ENCODE results near the gene ECHDC3.

DNA sequence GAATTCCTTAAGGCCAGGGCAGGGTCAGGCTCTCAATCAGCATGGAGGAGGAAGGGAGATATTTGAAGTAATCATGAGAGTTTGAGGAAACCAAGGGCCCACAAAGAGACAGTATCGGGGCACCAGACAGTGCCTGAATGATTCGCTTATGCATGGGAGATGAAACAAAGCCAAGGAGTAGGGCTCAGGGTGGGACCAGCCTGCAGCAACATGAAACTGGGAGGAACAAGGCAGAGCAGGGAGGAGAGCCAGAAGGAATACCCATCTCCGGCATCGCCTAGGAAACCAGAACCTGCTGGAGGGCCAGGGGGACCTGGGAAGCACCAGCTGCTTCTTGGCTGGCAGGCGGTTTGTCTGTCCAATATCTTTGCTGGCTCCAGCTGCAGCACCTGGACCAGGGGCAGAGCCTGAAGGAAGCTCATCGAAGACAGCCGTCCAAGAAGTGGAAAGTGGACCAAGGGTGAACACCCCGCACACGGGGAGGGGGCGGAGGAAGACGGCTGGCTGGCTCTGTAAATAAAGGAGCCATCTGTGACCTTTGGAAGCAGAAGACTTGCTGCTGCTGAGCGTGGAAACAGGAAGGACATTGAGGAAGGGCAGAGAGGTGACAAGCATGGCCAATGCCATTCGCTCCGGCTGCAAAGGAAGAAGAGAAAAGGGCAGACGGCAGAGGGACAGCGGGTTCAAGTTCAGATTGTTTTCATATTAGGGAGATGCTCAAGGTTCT is 34.4 kb upstream of the ECHDC3 start:
- TF ChIP-seq POLR2AphosphoS5 (IDR thresholded peaks at IDR 0.05) = no peak
- TF ChIP-seq, protein P1, sequence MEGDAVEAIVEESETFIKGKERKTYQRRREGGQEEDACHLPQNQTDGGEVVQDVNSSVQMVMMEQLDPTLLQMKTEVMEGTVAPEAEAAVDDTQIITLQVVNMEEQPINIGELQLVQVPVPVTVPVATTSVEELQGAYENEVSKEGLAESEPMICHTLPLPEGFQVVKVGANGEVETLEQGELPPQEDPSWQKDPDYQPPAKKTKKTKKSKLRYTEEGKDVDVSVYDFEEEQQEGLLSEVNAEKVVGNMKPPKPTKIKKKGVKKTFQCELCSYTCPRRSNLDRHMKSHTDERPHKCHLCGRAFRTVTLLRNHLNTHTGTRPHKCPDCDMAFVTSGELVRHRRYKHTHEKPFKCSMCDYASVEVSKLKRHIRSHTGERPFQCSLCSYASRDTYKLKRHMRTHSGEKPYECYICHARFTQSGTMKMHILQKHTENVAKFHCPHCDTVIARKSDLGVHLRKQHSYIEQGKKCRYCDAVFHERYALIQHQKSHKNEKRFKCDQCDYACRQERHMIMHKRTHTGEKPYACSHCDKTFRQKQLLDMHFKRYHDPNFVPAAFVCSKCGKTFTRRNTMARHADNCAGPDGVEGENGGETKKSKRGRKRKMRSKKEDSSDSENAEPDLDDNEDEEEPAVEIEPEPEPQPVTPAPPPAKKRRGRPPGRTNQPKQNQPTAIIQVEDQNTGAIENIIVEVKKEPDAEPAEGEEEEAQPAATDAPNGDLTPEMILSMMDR (IDR thresholded peaks at IDR 0.05) = no peak
- TF ChIP-seq POLR2A (IDR thresholded peaks at IDR 0.05; ENCODE audit: low read depth) = no peak

Data from esophagus muscularis mucosa (tissue), 3 donors.